Aorta (tissue), 5 donors: ENCODE results near the gene OR6K6. TPM values are rescaled to one million over a fixed set of nuclear protein-coding genes. Genes with fewer than 3 reads are reported as not detected.

ENCODE experiments used
- ATAC-seq: fragments of 200-7000 bp; cut with Tn5 transposase; one replicate; pipeline ENCODE4 v1.9.1; 2022; ENCODE audit warnings: moderate library complexity; ENCODE audit not compliant: low FRiP score
- DNase-seq, 2 donors: peaks; one replicate each; pipeline ENCODE4 v3.0.0-alpha.2; 2020
- H3K27ac ChIP-seq, 2 donors: one replicate each; pipeline ENCODE4 v1.5.1; 2013; ENCODE audit warnings: low read length in 2 of 2, mild to moderate bottlenecking in 2 of 2, moderate library complexity in 2 of 2, control low read depth in 1 of 2, inconsistent platforms in 1 of 2, low read depth in 1 of 2
- H3K27me3 ChIP-seq, 2 donors: one replicate each; pipeline ENCODE4 v1.6.1; 2013; ENCODE audit warnings: control low read depth in 1 of 2, low read length in 1 of 2, mild to moderate bottlenecking in 1 of 2, moderate library complexity in 1 of 2; ENCODE audit not compliant: insufficient read depth in 2 of 2, control insufficient read depth in 1 of 2
- H3K36me3 ChIP-seq, 2 donors: one replicate each; pipeline ENCODE4 v1.6.1; 2013; ENCODE audit warnings: control low read depth in 1 of 2, low read length in 1 of 2, mild to moderate bottlenecking in 1 of 2; ENCODE audit not compliant: insufficient read depth in 2 of 2, control insufficient read depth in 1 of 2
- H3K4me1 ChIP-seq, 2 donors: one replicate each; pipeline ENCODE4 v1.6.1; 2013; ENCODE audit warnings: low read length in 2 of 2, control low read depth in 1 of 2, mild to moderate bottlenecking in 1 of 2, moderate library complexity in 1 of 2; ENCODE audit not compliant: insufficient read depth in 2 of 2, control insufficient read depth in 1 of 2
- H3K4me3 ChIP-seq, 2 donors: one replicate each; pipeline ENCODE4 v1.5.1; 2013; ENCODE audit warnings: low read length in 2 of 2, control low read depth in 1 of 2, mild to moderate bottlenecking in 1 of 2
- H3K9me3 ChIP-seq: one replicate; pipeline ENCODE4 v1.6.1; 2013; ENCODE audit warnings: mild to moderate bottlenecking, low read length; ENCODE audit not compliant: control insufficient read depth
- WGBS, 2 donors: extraction: QIAGEN DNeasy Blood & Tissue Kit; methylation state at CpG; one replicate each; pipeline ENCODE4 v1.1.7; 2013; 5-methylcytosine and 5-hydroxymethylcytosine counted together
- intact Hi-C, 2 donors: fragments of 100-400 bp; cut with DNase I; formaldehyde crosslinking; loops; one replicate each; pipeline versions ENCODE4 v1.14.2 to v1.15.0; 2022
- polyA plus RNA-seq, 2 donors: library from polyadenylated mRNA; stranded (reverse); fragments of 200-250 nt; gene quantifications; one replicate each; pipeline ENCODE4 v1.2.3, GENCODE V29; 2013
- total RNA-seq, 2 donors: library from RNA; stranded (reverse); fragmentation: NEBNext Ultra II Directional; extraction: Animal tissue kit (Norgen Biotek cat#: 25700); gene quantifications; one replicate each; pipeline ENCODE4 v1.2.1, GENCODE V29; 2021
- donor health status: healthy with polysubstance abuse.
- donor health status: Bipolar disorder and iron deficiency.
- donor health status: DM: no; HTN: no; CAD: no.
- donor health status: DM: no; HTN: no; CAD: no.
- donor health status: DM: yes; HTN: yes; CAD: no.

Gene OR6K6
- total and polyA plus RNA-seq, 4 donors = 0.50 TPM; not detected in 3

- Histone ChIP-seq H3K4me1 (no peaks in the 10 kb centered on the region), H3K9me3 (no peaks in the 10 kb centered on the region), H3K27ac (no peak overlapping the region), H3K4me3 (no peak overlapping the region), H3K36me3 (no peaks in the 10 kb centered on the region), H3K27me3 (no peaks in the 10 kb centered on the region)
- no peak for ATAC-seq
- intact Hi-C loops = no loop called here
- DNase-seq = no peak
- 11 to 12% methylated on average over 3 of the region's 3 CpGs for WGBS, 2 donors
Measured at GRCh38 chr1:158728510-158729225, 25.9 kb upstream of the OR6K6 start.

- Histone ChIP-seq H3K27me3 (no peaks in the 10 kb centered on the region), H3K4me3 (no peak overlapping the region), H3K9me3 (no peaks in the 10 kb centered on the region), H3K27ac (no peak overlapping the region), H3K4me1 (no peaks in the 10 kb centered on the region), H3K36me3 (no peaks in the 10 kb centered on the region)
- DNase-seq (no peak), ATAC-seq (no peak)
- intact Hi-C loops = no loop called here
- WGBS, 2 donors = 77 to 83% methylated on average over 4 of the region's 4 CpGs
Measured at GRCh38 chr1:158730453-158730852, 24.1 kb upstream of the OR6K6 start.

GRCh38 chr1:158731707-158732106 is 22.8 kb upstream of the OR6K6 start:
- Histone ChIP-seq H3K27ac (no peak overlapping the region), H3K9me3 (no peaks in the 10 kb centered on the region), H3K4me1 (no peaks in the 10 kb centered on the region), H3K4me3 (no peak overlapping the region), H3K36me3 (no peaks in the 10 kb centered on the region), H3K27me3 (no peaks in the 10 kb centered on the region)
- intact Hi-C loops = no loop called here
- DNase-seq = no peak
- ATAC-seq = no peak
- 71 to 77% methylated on average over 4 of the region's 4 CpGs for WGBS, 2 donors

GRCh38 chr1:158732524-158732923 is 22.0 kb upstream of the OR6K6 start:
- WGBS, 2 donors = 64 to 65% methylated on average over 2 of the region's 2 CpGs
- no peak for ATAC-seq
- intact Hi-C loops = no loop called here
- no peaks in the 10 kb centered on the region for H3K4me1 ChIP-seq
- no peaks in the 10 kb centered on the region for H3K27me3 ChIP-seq
- no peaks in the 10 kb centered on the region for H3K36me3 ChIP-seq
- H3K27ac ChIP-seq = no peak overlapping the region
- DNase-seq = no peak
- no peaks in the 10 kb centered on the region for H3K9me3 ChIP-seq
- no peak overlapping the region for H3K4me3 ChIP-seq

- Histone ChIP-seq H3K27me3 (no peaks in the 10 kb centered on the region), H3K36me3 (no peaks in the 10 kb centered on the region), H3K4me1 (no peaks in the 10 kb centered on the region), H3K27ac (no peak overlapping the region), H3K9me3 (no peaks in the 10 kb centered on the region), H3K4me3 (no peak overlapping the region)
- ATAC-seq = no peak
- no peak for DNase-seq
- intact Hi-C loops = no loop called here
Measured at GRCh38 chr1:158735848-158736247, 18.7 kb upstream of the OR6K6 start.

DNA sequence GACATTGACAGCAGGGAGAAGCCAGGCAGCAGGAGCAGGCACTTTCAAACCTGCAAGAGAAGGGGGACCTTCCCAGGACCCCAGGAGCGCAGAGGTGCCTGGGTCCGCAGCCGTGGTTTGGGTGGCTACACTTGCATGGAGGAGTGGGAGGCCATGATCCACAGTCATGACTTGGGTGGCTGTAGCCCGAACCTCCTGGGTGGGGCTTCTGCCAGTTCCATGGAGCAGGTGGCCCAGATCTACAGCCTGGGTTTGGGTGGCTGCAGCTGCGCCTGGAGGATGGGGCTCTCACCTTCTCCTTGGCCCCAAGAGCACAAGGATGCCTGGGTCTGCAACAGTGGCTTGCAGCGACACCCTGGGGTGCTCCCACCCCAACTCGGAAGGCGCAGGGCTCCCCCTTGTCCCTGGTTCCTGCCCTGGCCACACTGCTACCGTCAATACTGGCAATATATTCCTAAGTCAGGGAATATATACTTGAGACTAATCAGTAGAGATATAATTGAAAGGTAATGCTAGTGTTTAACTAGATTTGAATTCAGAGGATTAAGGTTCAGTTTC is 2.3 kb upstream of the OR6K6 start:
- Histone ChIP-seq H3K9me3 (peaks cover 2% of the 10 kb centered on the region), H3K27me3 (no peaks in the 10 kb centered on the region), H3K27ac (no peak overlapping the region), H3K4me1 (no peaks in the 10 kb centered on the region), H3K4me3 (no peak overlapping the region), H3K36me3 (no peaks in the 10 kb centered on the region)
- ATAC-seq (no peak), DNase-seq (no peak)
- 92 to 94% methylated on average over 9 of the region's 9 CpGs for WGBS, 2 donors
- intact Hi-C loops = no loop called here

DNA sequence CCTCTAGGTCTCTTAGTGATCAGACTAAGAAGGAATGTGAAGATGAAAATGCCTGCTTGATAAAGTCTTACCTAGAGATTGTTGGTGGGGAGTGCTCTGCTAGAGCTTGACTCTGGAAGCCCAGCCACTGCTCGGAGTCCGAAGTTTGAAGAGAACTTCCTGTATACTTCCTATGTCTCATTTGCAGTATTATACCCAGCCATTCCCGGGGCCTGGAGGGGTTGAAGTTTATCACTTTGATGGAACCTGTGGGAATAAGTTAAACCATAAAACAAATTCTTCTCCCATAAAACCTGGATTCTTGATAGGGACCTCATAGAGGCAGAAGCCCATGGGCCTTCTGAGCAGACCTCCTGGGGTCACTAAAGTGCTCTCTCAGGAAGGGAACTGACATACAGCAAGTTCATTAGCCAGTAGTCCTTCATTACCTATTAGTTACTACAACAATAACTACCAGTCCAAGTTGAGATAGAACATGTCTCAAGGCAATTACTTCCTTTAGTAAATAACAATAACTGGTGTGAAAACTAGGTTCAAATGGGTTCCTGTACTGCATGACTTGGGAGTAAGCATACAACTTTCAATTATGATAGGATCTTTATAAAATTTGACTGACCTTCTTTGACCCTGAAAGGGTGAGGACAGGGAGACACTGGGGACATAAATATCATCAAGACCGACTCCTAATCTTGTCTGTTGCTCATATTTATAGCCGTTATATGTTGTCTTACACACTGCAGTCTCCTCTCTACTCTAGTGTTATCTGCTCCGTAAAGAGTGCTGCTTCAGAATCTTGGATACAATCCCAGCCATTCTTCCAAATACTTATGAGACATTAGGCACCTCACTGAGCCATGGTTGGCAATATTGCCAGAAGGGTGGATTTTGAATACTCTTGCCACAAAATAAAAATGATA is 17.7 kb downstream of the OR6K6 start, which contains the start of gene OR6N1:
Gene OR6N1 (minus strand): TSS at position 246 of the 917 bp plus-strand sequence. CDS start 5,513 bp downstream, outside the sequence.
- no peaks in the 10 kb centered on the region for H3K4me1 ChIP-seq
- ATAC-seq = no peak
- WGBS, 2 donors = 31 to 40% methylated on average over 6 of the region's 6 CpGs
- H3K27ac ChIP-seq = no peak within 1 kb of the TSS
- H3K36me3 ChIP-seq = no peaks in the 10 kb centered on the region
- H3K27me3 ChIP-seq = no peaks in the 10 kb centered on the region
- intact Hi-C loops = no loop called here
- H3K9me3 ChIP-seq = no peaks in the 10 kb centered on the region
- no peak for DNase-seq
- H3K4me3 ChIP-seq = no peak within 1 kb of the TSS

GRCh38 chr1:158781104-158781503 is 26.6 kb downstream of the OR6K6 start, which contains the start of gene OR6N2:
Gene OR6N2 (minus strand): TSS chr1:158781204. CDS start chr1:158777635, 3,569 bp downstream.
- H3K4me3 ChIP-seq = no peak within 1 kb of the TSS
- no peaks in the 10 kb centered on the region for H3K9me3 ChIP-seq
- no peaks in the 10 kb centered on the region for H3K36me3 ChIP-seq
- intact Hi-C loops = no loop called here
- no peaks in the 10 kb centered on the region for H3K4me1 ChIP-seq
- ATAC-seq (no peak), DNase-seq (no peak)
- no peak within 1 kb of the TSS for H3K27ac ChIP-seq
- no peaks in the 10 kb centered on the region for H3K27me3 ChIP-seq
